ENCODE measurements around the gene MXD4.

The MXD4 gene

GRCh38 chr4:2289311-2289954 lies 27.5 kb upstream of the MXD4 start:
- Histone ChIP-seq H3K9ac (ENCODE audit: low read length) (no peak overlapping the region), H3K4me1 (ENCODE audit: control insufficient read depth, insufficient read depth, low read length) (no peaks in the 10 kb centered on the region), H3K4me3 (ENCODE audit: low read length) (no peak overlapping the region), H3K27ac (ENCODE audit: low read depth, low read length) (no peak overlapping the region), H3K36me3 (ENCODE audit: control insufficient read depth, insufficient read depth, low read length) (no peaks in the 10 kb centered on the region), H3K27me3 (ENCODE audit: control insufficient read depth, insufficient read depth, low read length) (no peaks in the 10 kb centered on the region)

GRCh38 chr4:2288051-2288541 lies 26.2 kb upstream of the MXD4 start:
- H3K9ac ChIP-seq (ENCODE audit: low read length), result no peak overlapping the region
- H3K4me3 ChIP-seq (ENCODE audit: low read length), result no peak overlapping the region
- no peak overlapping the region for H3K27ac ChIP-seq (ENCODE audit: low read depth, low read length)
- H3K36me3 ChIP-seq (ENCODE audit: control insufficient read depth, insufficient read depth, low read length), result no peaks in the 10 kb centered on the region
- H3K27me3 ChIP-seq (ENCODE audit: control insufficient read depth, insufficient read depth, low read length), result no peaks in the 10 kb centered on the region
- no peaks in the 10 kb centered on the region for H3K4me1 ChIP-seq (ENCODE audit: control insufficient read depth, insufficient read depth, low read length)

- H3K9ac ChIP-seq (ENCODE audit: low read length), result no peak overlapping the region
- no peaks in the 10 kb centered on the region for H3K27me3 ChIP-seq (ENCODE audit: control insufficient read depth, insufficient read depth, low read length)
Observed at GRCh38 chr4:2287594-2287915, 25.6 kb upstream of the MXD4 start.

GRCh38 chr4:2286904-2287593 lies 25.1 kb upstream of the MXD4 start:
- Histone ChIP-seq H3K4me1 (ENCODE audit: control insufficient read depth, insufficient read depth, low read length) (no peaks in the 10 kb centered on the region), H3K36me3 (ENCODE audit: control insufficient read depth, insufficient read depth, low read length) (no peaks in the 10 kb centered on the region), H3K27ac (ENCODE audit: low read depth, low read length) (no peak overlapping the region), H3K4me3 (ENCODE audit: low read length) (no peak overlapping the region), H3K9ac (ENCODE audit: low read length) (no peak overlapping the region), H3K27me3 (ENCODE audit: control insufficient read depth, insufficient read depth, low read length) (no peaks in the 10 kb centered on the region)

More at GRCh38 chr4:2287594-2287915, 25.6 kb upstream of the MXD4 start:
- H3K27ac ChIP-seq (ENCODE audit: low read depth, low read length), result no peak overlapping the region
- H3K36me3 ChIP-seq (ENCODE audit: control insufficient read depth, insufficient read depth, low read length), result no peaks in the 10 kb centered on the region
- no peak overlapping the region for H3K4me3 ChIP-seq (ENCODE audit: low read length)
- no peaks in the 10 kb centered on the region for H3K4me1 ChIP-seq (ENCODE audit: control insufficient read depth, insufficient read depth, low read length)

- Histone ChIP-seq H3K27ac (ENCODE audit: low read depth, low read length) (no peak overlapping the region), H3K36me3 (ENCODE audit: control insufficient read depth, insufficient read depth, low read length) (no peaks in the 10 kb centered on the region), H3K4me1 (ENCODE audit: control insufficient read depth, insufficient read depth, low read length) (no peaks in the 10 kb centered on the region), H3K27me3 (ENCODE audit: control insufficient read depth, insufficient read depth, low read length) (no peaks in the 10 kb centered on the region), H3K9ac (ENCODE audit: low read length) (no peak overlapping the region), H3K4me3 (ENCODE audit: low read length) (no peak overlapping the region)
Observed at GRCh38 chr4:2285613-2286381, 23.9 kb upstream of the MXD4 start.

GRCh38 chr4:2284934-2285612 lies 23.2 kb upstream of the MXD4 start:
- H3K9ac ChIP-seq (ENCODE audit: low read length), result no peak overlapping the region
- no peak overlapping the region for H3K4me3 ChIP-seq (ENCODE audit: low read length)
- no peaks in the 10 kb centered on the region for H3K36me3 ChIP-seq (ENCODE audit: control insufficient read depth, insufficient read depth, low read length)
- no peaks in the 10 kb centered on the region for H3K27me3 ChIP-seq (ENCODE audit: control insufficient read depth, insufficient read depth, low read length)
- H3K4me1 ChIP-seq (ENCODE audit: control insufficient read depth, insufficient read depth, low read length), result no peaks in the 10 kb centered on the region
- H3K27ac ChIP-seq (ENCODE audit: low read depth, low read length), result no peak overlapping the region

- H3K36me3 ChIP-seq (ENCODE audit: control insufficient read depth, insufficient read depth, low read length), result no peaks in the 10 kb centered on the region
- no peaks in the 10 kb centered on the region for H3K4me1 ChIP-seq (ENCODE audit: control insufficient read depth, insufficient read depth, low read length)
- no peaks in the 10 kb centered on the region for H3K27me3 ChIP-seq (ENCODE audit: control insufficient read depth, insufficient read depth, low read length)
- no peak overlapping the region for H3K27ac ChIP-seq (ENCODE audit: low read depth, low read length)
- H3K4me3 ChIP-seq (ENCODE audit: low read length), result no peak overlapping the region
- H3K9ac ChIP-seq (ENCODE audit: low read length), result no peak overlapping the region
Observed at GRCh38 chr4:2284161-2284933, 22.4 kb upstream of the MXD4 start.

GRCh38 chr4:2283199-2283711 lies 21.3 kb upstream of the MXD4 start:
- Histone ChIP-seq H3K36me3 (ENCODE audit: control insufficient read depth, insufficient read depth, low read length) (no peaks in the 10 kb centered on the region), H3K27me3 (ENCODE audit: control insufficient read depth, insufficient read depth, low read length) (no peaks in the 10 kb centered on the region), H3K4me3 (ENCODE audit: low read length) (no peak overlapping the region), H3K9ac (ENCODE audit: low read length) (no peak overlapping the region), H3K27ac (ENCODE audit: low read depth, low read length) (no peak overlapping the region), H3K4me1 (ENCODE audit: control insufficient read depth, insufficient read depth, low read length) (no peaks in the 10 kb centered on the region)

- H3K27ac ChIP-seq (ENCODE audit: low read depth, low read length), result no peak overlapping the region
- H3K4me3 ChIP-seq (ENCODE audit: low read length), result no peak overlapping the region
Observed at GRCh38 chr4:2281575-2282343, 19.9 kb upstream of the MXD4 start.

GRCh38 chr4:2280531-2281300 lies 18.8 kb upstream of the MXD4 start:
- Histone ChIP-seq H3K36me3 (ENCODE audit: control insufficient read depth, insufficient read depth, low read length) (no peaks in the 10 kb centered on the region), H3K4me3 (ENCODE audit: low read length) (no peak overlapping the region), H3K27ac (ENCODE audit: low read depth, low read length) (no peak overlapping the region), H3K4me1 (ENCODE audit: control insufficient read depth, insufficient read depth, low read length) (no peaks in the 10 kb centered on the region), H3K9ac (ENCODE audit: low read length) (no peak overlapping the region), H3K27me3 (ENCODE audit: control insufficient read depth, insufficient read depth, low read length) (no peaks in the 10 kb centered on the region)

More at GRCh38 chr4:2281575-2282343, 19.9 kb upstream of the MXD4 start:
- Histone ChIP-seq H3K9ac (ENCODE audit: low read length) (no peak overlapping the region), H3K4me1 (ENCODE audit: control insufficient read depth, insufficient read depth, low read length) (no peaks in the 10 kb centered on the region), H3K27me3 (ENCODE audit: control insufficient read depth, insufficient read depth, low read length) (no peaks in the 10 kb centered on the region), H3K36me3 (ENCODE audit: control insufficient read depth, insufficient read depth, low read length) (no peaks in the 10 kb centered on the region)

Data from rectal smooth muscle tissue (tissue), 1 donor.